B cell (primary cell): ENCODE results near the gene SNED1. TPM values are rescaled to one million over a fixed set of nuclear protein-coding genes. Genes with fewer than 3 reads are reported as not detected.

Experiments
- ATAC-seq: fragments of 200-7000 bp; cut with Tn5 transposase; one replicate; pipeline ENCODE4 v1.10.0; 2021; ENCODE audit warnings: low read depth, mild to moderate bottlenecking, moderate number of reproducible peaks, moderate library complexity
- CTCF ChIA-PET: fragments of 350-600 bp; sonication (Branson Sonifier 250); formaldehyde crosslinking; loops from one replicate; lab custom pipeline; 2021; ENCODE audit warnings: antibody characterized with exemption, inconsistent platforms; lab: Charles Lee
- POLR2A ChIA-PET: fragments of 350-600 bp; sonication (Branson Sonifier 250); formaldehyde crosslinking; loops from one replicate; lab custom pipeline; 2021; ENCODE audit warnings: antibody characterized with exemption; lab: Charles Lee
- DNase-seq: peaks from one replicate; pipeline ENCODE4 v3.0.0; 2013
- H2AFZ ChIP-seq: 2 replicates; pipeline ENCODE4 v1.6.1; 2012; ENCODE audit warnings: mild to moderate bottlenecking, low read depth, low read length; ENCODE audit not compliant: insufficient read depth, poor library complexity, severe bottlenecking
- H3K27ac ChIP-seq, 2 donors: 1 replicate in 1 of 2; 2 replicates in 1 of 2; pipeline ENCODE4 v1.5.1; 2012 to 2013; ENCODE audit warnings: low read length in 2 of 2, mild to moderate bottlenecking in 2 of 2, moderate library complexity in 1 of 2
- H3K27me3 ChIP-seq, 4 experiments: fragments of 200-600 bp in 1 of 4; sonication (generic) in 1 of 4; replicated peaks in 1 of 4; 1 replicate in 2 of 4; 2 replicates in 2 of 4; pipeline versions ENCODE4 v1.6.1 to v1.7.0; 2013 to 2016; ENCODE audit warnings: low read length in 3 of 4, mild to moderate bottlenecking in 2 of 4, mixed read lengths in 1 of 4, moderate library complexity in 1 of 4; ENCODE audit not compliant: insufficient read depth in 4 of 4, control insufficient read depth in 3 of 4; ENCODE audit errors: control extremely low read depth in 1 of 4
- H3K36me3 ChIP-seq, 2 experiments: replicated peaks in 1 of 2; 1 replicate in 1 of 2; 2 replicates in 1 of 2; pipeline versions ENCODE4 v1.6.1 to v1.7.1; 2013; ENCODE audit warnings: low read length in 1 of 2; ENCODE audit not compliant: insufficient read depth in 2 of 2, control insufficient read depth in 1 of 2; ENCODE audit errors: control extremely low read depth in 1 of 2, extremely low read depth in 1 of 2
- H3K4me1 ChIP-seq, 2 donors: fragments of 200-600 bp in 1 of 2; sonication (generic) in 1 of 2; 1 replicate in 1 of 2; 2 replicates in 1 of 2; pipeline versions ENCODE4 v1.5.1 to v1.6.1; 2013 to 2017; ENCODE audit warnings: low read length in 2 of 2; ENCODE audit not compliant: control insufficient read depth in 2 of 2, insufficient read depth in 2 of 2
- H3K4me2 ChIP-seq: replicated peaks from 2 replicates; pipeline ENCODE3; 2012; ENCODE audit warnings: mild to moderate bottlenecking, low read depth, low read length; ENCODE audit not compliant: poor library complexity, severe bottlenecking
- H3K4me3 ChIP-seq, 5 experiments: fragments of 200-600 bp in 1 of 5; sonication (generic) in 1 of 5; 1 replicate in 3 of 5; 2 replicates in 2 of 5; pipeline versions ENCODE4 v1.5.1 to v1.7.0; 2011 to 2016; ENCODE audit warnings: low read length in 4 of 5, mild to moderate bottlenecking in 4 of 5, low read depth in 2 of 5, control low read depth in 1 of 5, moderate library complexity in 1 of 5; ENCODE audit not compliant: insufficient read depth in 1 of 5; ENCODE audit errors: control extremely low read depth in 1 of 5, extremely low read depth in 1 of 5
- H3K79me2 ChIP-seq: fragments of 200-600 bp; sonication (generic); one replicate; pipeline ENCODE4 v1.6.0; 2016; ENCODE audit warnings: low read length; ENCODE audit not compliant: control insufficient read depth, insufficient read depth
- H3K9ac ChIP-seq: fragments of 200-600 bp; sonication (generic); 2 replicates; pipeline ENCODE4 v1.6.1; 2017; ENCODE audit warnings: mild to moderate bottlenecking, low read length, moderate library complexity
- H3K9me3 ChIP-seq, 3 donors: one replicate each; pipeline versions ENCODE4 v1.6.1 to v1.7.1; 2013; ENCODE audit warnings: low read length in 2 of 3; ENCODE audit not compliant: control insufficient read depth in 2 of 3, insufficient read depth in 1 of 3; ENCODE audit errors: control extremely low read depth in 1 of 3
- H4K20me1 ChIP-seq: 2 replicates; pipeline ENCODE4 v1.6.0; 2012; ENCODE audit warnings: mild to moderate bottlenecking, low read length; ENCODE audit not compliant: insufficient read depth, control insufficient read depth, poor library complexity, severe bottlenecking
- H3K27ac Mint-ChIP-seq: one replicate; pipeline ENCODE4 v1.8.0; 2021; ENCODE audit warnings: mixed read lengths
- H3K27me3 Mint-ChIP-seq: one replicate; pipeline ENCODE4 v1.8.0; 2021; ENCODE audit warnings: mixed read lengths
- H3K4me1 Mint-ChIP-seq: one replicate; pipeline ENCODE4 v1.8.0; 2021; ENCODE audit warnings: mixed read lengths
- H3K4me3 Mint-ChIP-seq: one replicate; pipeline ENCODE4 v1.8.0; 2021; ENCODE audit warnings: mixed read lengths
- H3K9me3 Mint-ChIP-seq: one replicate; pipeline ENCODE4 v1.8.0; 2022; ENCODE audit warnings: mixed read lengths; ENCODE audit not compliant: insufficient read depth
- CTCF ChIP-seq: fragments of 200-600 bp; IDR thresholded peaks from one replicate; pipeline ENCODE4 v1.8.0; 2022; ENCODE audit warnings: antibody characterized with exemption, mild to moderate bottlenecking
- EZH2 ChIP-seq: IDR thresholded peaks from 2 replicates; pipeline ENCODE4 v1.6.1; 2012; ENCODE audit warnings: borderline replicate concordance, low read depth, mild to moderate bottlenecking, moderate library complexity, low read length; ENCODE audit not compliant: insufficient read depth, poor library complexity, severe bottlenecking
- WGBS: methylation state at CpG from one replicate; pipeline ENCODE4 v1.1.5; 2013; ENCODE audit warnings: missing lambda C conversion rate; ENCODE audit not compliant: insufficient coverage; 5-methylcytosine and 5-hydroxymethylcytosine counted together
- intact Hi-C: fragments of 100-400 bp; cut with micrococcal nuclease; formaldehyde crosslinking; loops from one replicate; pipeline ENCODE4 v1.10.0; 2022
- polyA plus RNA-seq: library from polyadenylated mRNA; depleted of rRNA; stranded (reverse); fragments of >200 nt; gene quantifications from 2 replicates; pipeline ENCODE4 v1.2.3, GENCODE V29; 2012
- total RNA-seq, 2 donors: library from RNA; stranded (reverse); fragments of 120-200 nt in 1 of 2; gene quantifications; 1 replicate in 1 of 2; 2 replicates in 1 of 2; pipeline versions ENCODE4 v1.2.3 to v1.2.4, GENCODE V29; 2013 to 2022

The SNED1 gene
- total and polyA plus RNA-seq, 2 donors (not counting 1 experiment from before 2014, with no cell fraction given): 25.5 to 336 TPM

- WGBS: 82% methylated on average over 2 of the region's 11 CpGs
- no peaks in the 10 kb centered on the region for H3K79me2 ChIP-seq
- CTCF ChIA-PET: interaction anchor here (1.0 kb wide), 1 partner anchor 73 kb away, joined by 3 read pairs; no protein-coding TSS in a partner anchor
- intact Hi-C loops: no loop called here
- no peak overlapping the region for H3K4me3 ChIP-seq
- no peak overlapping the region for H3K4me2 ChIP-seq
- Mint-ChIP-seq H3K4me1 (peaks cover 3% of the 10 kb centered on the region), H3K4me3 (no peak overlapping the region), H3K27ac (no peak overlapping the region), H3K9me3 (no peaks in the 10 kb centered on the region), H3K27me3 (no peaks in the 10 kb centered on the region)
- no peak overlapping the region for H3K27ac ChIP-seq
- ATAC-seq (no peak), DNase-seq (no peak)
- H3K36me3 ChIP-seq: no peaks in the 10 kb centered on the region
- POLR2A ChIA-PET: no interaction called here
- H3K9ac ChIP-seq: no peak overlapping the region
- peaks cover 0 to 22% (median 0%) of the 10 kb centered on the region in 3 donors for H3K9me3 ChIP-seq
- H3K4me1 ChIP-seq: peaks cover 0 to 4% of the 10 kb centered on the region in 2 donors
- H3K27me3 ChIP-seq: peaks cover 0 to 10% (median 0%) of the 10 kb centered on the region in 4 experiments
- TF ChIP-seq EZH2: no peak
- no peak for TF ChIP-seq CTCF
- no peak overlapping the region for H2AFZ ChIP-seq
- no peaks in the 10 kb centered on the region for H4K20me1 ChIP-seq
Measured at GRCh38 chr2:240986787-240987411, 11.5 kb upstream of the SNED1 start.

GRCh38 chr2:240987588-240987987 lies 10.8 kb upstream of the SNED1 start:
- H3K4me1 Mint-ChIP-seq: peaks cover 3% of the 10 kb centered on the region
- Histone ChIP-seq H4K20me1 (no peaks in the 10 kb centered on the region), H2AFZ (no peak overlapping the region), H3K36me3 (no peaks in the 10 kb centered on the region), H3K79me2 (no peaks in the 10 kb centered on the region), H3K9ac (no peak overlapping the region), H3K27me3 (peaks cover 0 to 7% (median 0%) of the 10 kb centered on the region in 4 experiments), H3K4me3 (no peak overlapping the region), H3K4me2 (no peak overlapping the region), H3K4me1 (peaks cover 0 to 4% of the 10 kb centered on the region in 2 donors), H3K9me3 (peaks cover 0 to 22% (median 0%) of the 10 kb centered on the region in 3 donors), H3K27ac (no peak overlapping the region)
- POLR2A ChIA-PET: no interaction called here
- no peak overlapping the region for H3K4me3 Mint-ChIP-seq
- WGBS: 77% methylated on average over 4 of the region's 6 CpGs
- intact Hi-C loops: no loop called here
- DNase-seq (no peak), ATAC-seq (no peak)
- no peaks in the 10 kb centered on the region for H3K9me3 Mint-ChIP-seq
- H3K27me3 Mint-ChIP-seq: peaks cover 6% of the 10 kb centered on the region
- no peak for TF ChIP-seq CTCF
- TF ChIP-seq EZH2: no peak
- H3K27ac Mint-ChIP-seq: no peak overlapping the region
- CTCF ChIA-PET: interaction anchor here (1.0 to 1.2 kb wide), 2 partner anchors 72 to 163 kb away, joined by 3 to 4 read pairs; partner anchors contain the start of gene PPP1R7
